H9 (cell line): ENCODE results near the gene SPEF2. TPM values are rescaled to one million over a fixed set of nuclear protein-coding genes. Genes with fewer than 3 reads are reported as not detected.

Experiments
- DNase-seq: peaks from one replicate; pipeline ENCODE4 v3.0.0-alpha.2; 2017
- H2AFZ ChIP-seq: one replicate; pipeline ENCODE4 v1.6.1; 2013; ENCODE audit warnings: mild to moderate bottlenecking, low read length, control low read depth, moderate library complexity
- H2AK5ac ChIP-seq: 2 replicates; pipeline ENCODE4 v1.6.1; 2013; ENCODE audit warnings: low read length, control low read depth, mixed read lengths; ENCODE audit not compliant: insufficient read length
- H2BK120ac ChIP-seq: one replicate; pipeline ENCODE4 v1.6.1; 2013; ENCODE audit warnings: low read depth, mild to moderate bottlenecking, low read length, control low read depth, inconsistent platforms; ENCODE audit not compliant: poor library complexity, severe bottlenecking
- H2BK12ac ChIP-seq: 2 replicates; pipeline ENCODE4 v1.6.1; 2013; ENCODE audit warnings: low read length, control low read depth, mixed read lengths, low read depth; ENCODE audit not compliant: insufficient read length
- H2BK15ac ChIP-seq: 2 replicates; pipeline ENCODE4 v1.6.1; 2013; ENCODE audit warnings: low read depth, low read length, control low read depth
- H2BK20ac ChIP-seq: one replicate; pipeline ENCODE4 v1.6.1; 2013; ENCODE audit warnings: low read depth, mild to moderate bottlenecking, low read length, control low read depth, inconsistent platforms; ENCODE audit not compliant: poor library complexity, severe bottlenecking
- H2BK5ac ChIP-seq: 2 replicates; pipeline ENCODE4 v1.6.1; 2013; ENCODE audit warnings: low read length, control low read depth, mixed read lengths; ENCODE audit not compliant: insufficient read length
- H3K14ac ChIP-seq: 2 replicates; pipeline ENCODE4 v1.6.1; 2013; ENCODE audit warnings: low read length, control low read depth; ENCODE audit not compliant: insufficient read depth
- H3K18ac ChIP-seq: 2 replicates; pipeline ENCODE4 v1.6.1; 2013; ENCODE audit warnings: low read depth, mild to moderate bottlenecking, mixed read lengths, low read length, control low read depth; ENCODE audit not compliant: insufficient read length
- H3K23ac ChIP-seq: 2 replicates; pipeline ENCODE4 v1.6.1; 2013; ENCODE audit warnings: low read length, control low read depth, mixed read lengths, low read depth; ENCODE audit not compliant: insufficient read length
- H3K23me2 ChIP-seq: 2 replicates; pipeline ENCODE4 v1.6.1; 2013; ENCODE audit warnings: low read depth, mild to moderate bottlenecking, mixed read lengths, low read length, control low read depth; ENCODE audit not compliant: insufficient read length, poor library complexity, severe bottlenecking
- H3K27ac ChIP-seq: 2 replicates; pipeline ENCODE4 v1.5.1; 2013; ENCODE audit warnings: low read length, control low read depth, mixed read lengths, low read depth; ENCODE audit not compliant: insufficient read length
- H3K27me3 ChIP-seq: 2 replicates; pipeline ENCODE4 v1.6.1; 2013; ENCODE audit warnings: low read length, control low read depth, inconsistent platforms; ENCODE audit not compliant: insufficient read depth
- H3K4ac ChIP-seq: 2 replicates; pipeline ENCODE4 v1.6.1; 2013; ENCODE audit warnings: low read depth, mild to moderate bottlenecking, control low read depth, inconsistent platforms, low read length, moderate library complexity
- H3K4me1 ChIP-seq: 2 replicates; pipeline ENCODE4 v1.6.1; 2013; ENCODE audit warnings: low read length, control low read depth, inconsistent platforms; ENCODE audit not compliant: insufficient read depth
- H3K4me2 ChIP-seq: 2 replicates; pipeline ENCODE4 v1.6.1; 2013; ENCODE audit warnings: low read length, control low read depth, mixed read lengths; ENCODE audit not compliant: insufficient read length, insufficient read depth
- H3K56ac ChIP-seq: 2 replicates; pipeline ENCODE4 v1.6.1; 2013; ENCODE audit warnings: low read depth, mild to moderate bottlenecking, mixed read lengths, low read length, control low read depth; ENCODE audit not compliant: insufficient read length
- H3K79me1 ChIP-seq: 2 replicates; pipeline ENCODE4 v1.6.1; 2013; ENCODE audit warnings: low read depth, mild to moderate bottlenecking, moderate library complexity, low read length, control low read depth, inconsistent platforms; ENCODE audit not compliant: insufficient read depth, poor library complexity, severe bottlenecking
- H3K79me2 ChIP-seq: 2 replicates; pipeline ENCODE4 v1.6.1; 2013; ENCODE audit warnings: low read length, control low read depth, inconsistent platforms; ENCODE audit not compliant: insufficient read depth
- H3K9ac ChIP-seq: 2 replicates; pipeline ENCODE4 v1.6.1; 2013; ENCODE audit warnings: low read length, control low read depth, mixed read lengths; ENCODE audit not compliant: insufficient read length; ENCODE audit errors: extremely low read depth
- H3K9me3 ChIP-seq: one replicate; pipeline ENCODE4 v1.6.1; 2013; ENCODE audit warnings: low read depth, low read length, inconsistent platforms; ENCODE audit not compliant: control insufficient read depth
- H3T11ph ChIP-seq: one replicate; pipeline ENCODE4 v1.6.1; 2013; ENCODE audit warnings: mild to moderate bottlenecking, low read length, control low read depth, inconsistent platforms
- H4K20me1 ChIP-seq: one replicate; pipeline ENCODE4 v1.6.1; 2013; ENCODE audit not compliant: control insufficient read depth, insufficient read length, insufficient read depth
- H4K5ac ChIP-seq: 2 replicates; pipeline ENCODE4 v1.6.1; 2013; ENCODE audit warnings: low read depth, mild to moderate bottlenecking, mixed read lengths, low read length, control low read depth; ENCODE audit not compliant: insufficient read length
- H4K8ac ChIP-seq: replicated peaks from 2 replicates; pipeline ENCODE4 v1.6.1; 2013; ENCODE audit warnings: low read length, control low read depth, mixed read lengths, low read depth; ENCODE audit not compliant: insufficient read length
- H4K91ac ChIP-seq: 2 replicates; pipeline ENCODE4 v1.6.1; 2013; ENCODE audit warnings: low read depth, mild to moderate bottlenecking, moderate library complexity, mixed read lengths, low read length, control low read depth; ENCODE audit not compliant: insufficient read length
- H3K27ac Mint-ChIP-seq, 3 experiments: 2 replicates in 2 of 3; 3 replicates in 1 of 3; pipeline ENCODE4 v1.8.0; 2020 to 2021; ENCODE audit warnings: mixed read lengths in 3 of 3, mild to moderate bottlenecking in 1 of 3, moderate library complexity in 1 of 3
- H3K27me3 Mint-ChIP-seq: 2 replicates; pipeline ENCODE4 v1.8.0; 2021; ENCODE audit warnings: low read depth, mild to moderate bottlenecking, moderate library complexity, mixed read lengths
- H3K36me3 Mint-ChIP-seq, 3 experiments: 2 replicates in 2 of 3; 3 replicates in 1 of 3; pipeline ENCODE4 v1.8.0; 2020 to 2021; ENCODE audit warnings: low read depth in 3 of 3, mixed read lengths in 3 of 3; ENCODE audit not compliant: insufficient read depth in 1 of 3
- H3K4me1 Mint-ChIP-seq, 2 experiments: 2 replicates each; pipeline ENCODE4 v1.8.0; 2020; ENCODE audit warnings: mixed read lengths in 2 of 2
- H3K4me3 Mint-ChIP-seq, 2 experiments: 2 replicates in 1 of 2; 3 replicates in 1 of 2; pipeline ENCODE4 v1.8.0; 2020 to 2021; ENCODE audit warnings: mild to moderate bottlenecking in 2 of 2, mixed read lengths in 2 of 2, moderate library complexity in 1 of 2
- H3K9me3 Mint-ChIP-seq, 2 experiments: 2 replicates in 1 of 2; 3 replicates in 1 of 2; pipeline ENCODE4 v1.8.0; 2020; ENCODE audit warnings: mild to moderate bottlenecking in 2 of 2, mixed read lengths in 2 of 2, moderate library complexity in 1 of 2
- WGBS: extraction: QIAGEN DNeasy Blood & Tissue Kit; methylation state at CpG from one replicate; pipeline ENCODE4 v1.1.7; 2013; ENCODE audit warnings: missing lambda C conversion rate, low lambda C conversion rate, mixed read lengths; ENCODE audit not compliant: insufficient read length; ENCODE audit errors: extremely low coverage; 5-methylcytosine and 5-hydroxymethylcytosine counted together
- total RNA-seq: library from RNA; stranded (reverse); gene quantifications from 2 replicates; pipeline ENCODE4 v1.2.1, GENCODE V29; 2021
- TF ChIP-seq, protein P1 (sequence below): fragments of 200-600 bp; sonication (generic); conservative IDR thresholded peaks from 3 replicates; pipeline ENCODE4 v1.8.0; 2021; ENCODE audit warnings: antibody characterized with exemption, mild to moderate bottlenecking

SPEF2 gene
- total RNA-seq, 1 experiment from 2014 or later, result 1.0 TPM

DNA sequence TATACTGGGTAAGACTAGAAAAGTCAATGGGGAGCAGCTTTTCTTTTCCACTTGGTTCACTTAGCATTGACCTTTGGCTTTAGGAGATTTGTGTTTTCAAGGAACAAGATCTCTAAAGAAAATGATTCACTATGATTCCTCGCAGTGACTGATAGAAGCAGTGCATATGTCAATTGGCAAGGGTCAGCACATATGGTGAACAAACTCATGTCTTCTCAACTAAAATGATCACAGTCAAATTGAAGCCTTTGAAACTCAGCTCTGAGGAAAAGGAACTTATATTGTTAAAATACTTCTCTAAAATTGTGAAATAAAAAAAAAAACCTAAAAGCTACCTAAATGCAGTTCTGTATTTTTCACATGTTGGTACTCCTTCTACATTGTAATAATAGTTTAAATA is 195.9 kb downstream of the SPEF2 start:
- Histone ChIP-seq H3K56ac (no peak overlapping the region), H2BK20ac (no peak overlapping the region)

More for the DNA sequence above, 195.9 kb downstream of the SPEF2 start:
- H3K4me2 ChIP-seq, result no peak overlapping the region
- H2BK12ac ChIP-seq, result no peak overlapping the region
- H3K36me3 Mint-ChIP-seq, result no peaks in the 10 kb centered on the region
- no peak overlapping the region for H2AK5ac ChIP-seq
- H2BK5ac ChIP-seq, result no peak overlapping the region
- H3K79me1 ChIP-seq, result no peaks in the 10 kb centered on the region
- H3K23me2 ChIP-seq, result no peaks in the 10 kb centered on the region
- H3K4me1 Mint-ChIP-seq, result no peaks in the 10 kb centered on the region
- no peak overlapping the region for H3K9ac ChIP-seq
- no peak overlapping the region for H2AFZ ChIP-seq
- H3K18ac ChIP-seq, result no peak overlapping the region
- H3K27me3 ChIP-seq, result no peaks in the 10 kb centered on the region
- TF ChIP-seq, protein P1, sequence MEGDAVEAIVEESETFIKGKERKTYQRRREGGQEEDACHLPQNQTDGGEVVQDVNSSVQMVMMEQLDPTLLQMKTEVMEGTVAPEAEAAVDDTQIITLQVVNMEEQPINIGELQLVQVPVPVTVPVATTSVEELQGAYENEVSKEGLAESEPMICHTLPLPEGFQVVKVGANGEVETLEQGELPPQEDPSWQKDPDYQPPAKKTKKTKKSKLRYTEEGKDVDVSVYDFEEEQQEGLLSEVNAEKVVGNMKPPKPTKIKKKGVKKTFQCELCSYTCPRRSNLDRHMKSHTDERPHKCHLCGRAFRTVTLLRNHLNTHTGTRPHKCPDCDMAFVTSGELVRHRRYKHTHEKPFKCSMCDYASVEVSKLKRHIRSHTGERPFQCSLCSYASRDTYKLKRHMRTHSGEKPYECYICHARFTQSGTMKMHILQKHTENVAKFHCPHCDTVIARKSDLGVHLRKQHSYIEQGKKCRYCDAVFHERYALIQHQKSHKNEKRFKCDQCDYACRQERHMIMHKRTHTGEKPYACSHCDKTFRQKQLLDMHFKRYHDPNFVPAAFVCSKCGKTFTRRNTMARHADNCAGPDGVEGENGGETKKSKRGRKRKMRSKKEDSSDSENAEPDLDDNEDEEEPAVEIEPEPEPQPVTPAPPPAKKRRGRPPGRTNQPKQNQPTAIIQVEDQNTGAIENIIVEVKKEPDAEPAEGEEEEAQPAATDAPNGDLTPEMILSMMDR, result no peak
- no peaks in the 10 kb centered on the region for H3K9me3 ChIP-seq
- no peak overlapping the region for H3T11ph ChIP-seq
- no peak overlapping the region for H3K27ac Mint-ChIP-seq
- H3K4me1 ChIP-seq, result no peaks in the 10 kb centered on the region
- no peak for DNase-seq
- no peak overlapping the region for H3K23ac ChIP-seq
- H4K8ac ChIP-seq, result no peak overlapping the region
- H3K14ac ChIP-seq, result no peak overlapping the region
- H3K79me2 ChIP-seq, result no peaks in the 10 kb centered on the region
- no peak overlapping the region for H2BK120ac ChIP-seq
- no peak overlapping the region for H4K5ac ChIP-seq
- H3K27me3 Mint-ChIP-seq, result no peaks in the 10 kb centered on the region; the same call in none of the 2 replicates
- H3K4ac ChIP-seq, result no peak overlapping the region
- no CpG with 5 or more reads among the region's 1 CpG for WGBS
- no peaks in the 10 kb centered on the region for H4K20me1 ChIP-seq
- no peak overlapping the region for H2BK15ac ChIP-seq
- no peak overlapping the region for H3K27ac ChIP-seq
- H3K4me3 Mint-ChIP-seq, result no peak overlapping the region
- no peak overlapping the region for H4K91ac ChIP-seq
- H3K9me3 Mint-ChIP-seq, result no peaks in the 10 kb centered on the region
